Liver (tissue), 9 donors: ENCODE data around the gene ASIC2. TPM values are rescaled to one million over a fixed set of nuclear protein-coding genes. Genes with fewer than 3 reads are reported as not detected.
A peak's percentile ranks its signal among the peaks of the same experiment; 100 is the strongest.

Source experiments
- DNase-seq: peaks from one replicate; pipeline ENCODE4 v3.0.0-alpha.2; 2017; ENCODE audit warnings: low spot score
- H3K27ac ChIP-seq, 2 donors: one replicate each; pipeline ENCODE4 v1.7.0; 2013; ENCODE audit warnings: inconsistent platforms in 2 of 2, low read length in 2 of 2, control low read depth in 1 of 2, low read depth in 1 of 2, mild to moderate bottlenecking in 1 of 2
- H3K27me3 ChIP-seq, 4 donors: one replicate each; pipeline versions ENCODE4 v1.6.1 to v1.7.0; 2013; ENCODE audit warnings: low read length in 3 of 4, inconsistent platforms in 1 of 4, mild to moderate bottlenecking in 1 of 4, moderate library complexity in 1 of 4; ENCODE audit not compliant: control insufficient read depth in 4 of 4, insufficient read depth in 4 of 4
- H3K36me3 ChIP-seq, 4 donors: one replicate each; pipeline versions ENCODE4 v1.6.1 to v1.7.0; 2013; ENCODE audit warnings: low read length in 3 of 4, mild to moderate bottlenecking in 3 of 4, low read depth in 1 of 4, moderate library complexity in 1 of 4; ENCODE audit not compliant: control insufficient read depth in 4 of 4, insufficient read depth in 3 of 4
- H3K4me1 ChIP-seq, 4 donors: one replicate each; pipeline versions ENCODE4 v1.6.1 to v1.7.0; 2013; ENCODE audit warnings: low read length in 3 of 4, mild to moderate bottlenecking in 3 of 4, moderate library complexity in 1 of 4; ENCODE audit not compliant: control insufficient read depth in 4 of 4, insufficient read depth in 4 of 4
- H3K4me3 ChIP-seq, 3 donors: one replicate each; pipeline versions ENCODE4 v1.6.1 to v1.7.0; 2013; ENCODE audit warnings: low read length in 3 of 3, control low read depth in 1 of 3, low read depth in 1 of 3, mild to moderate bottlenecking in 1 of 3
- H3K9ac ChIP-seq, 2 donors: one replicate each; pipeline ENCODE4 v1.7.0; 2013; ENCODE audit warnings: low read length in 2 of 2, mild to moderate bottlenecking in 2 of 2, moderate library complexity in 2 of 2, control low read depth in 1 of 2, low read depth in 1 of 2
- H3K9me3 ChIP-seq, 4 donors: one replicate each; pipeline versions ENCODE4 v1.6.1 to v1.7.0; 2013; ENCODE audit warnings: low read length in 3 of 4; ENCODE audit not compliant: control insufficient read depth in 4 of 4
- ATF3 ChIP-seq: IDR thresholded peaks from 2 replicates; pipeline ENCODE4 v1.6.1; 2016; ENCODE audit warnings: antibody characterized with exemption
- CTCF ChIP-seq: fragments of 150-350 bp; IDR thresholded peaks from 2 replicates; pipeline ENCODE4 v1.5.1; 2017; ENCODE audit warnings: improper control_type of control experiment, low read depth, low read length; ENCODE audit not compliant: missing input control
- FOXA1 ChIP-seq: IDR thresholded peaks from 2 replicates; pipeline ENCODE4 v1.6.1; 2016; ENCODE audit warnings: antibody characterized with exemption
- FOXA2 ChIP-seq: IDR thresholded peaks from 2 replicates; pipeline ENCODE4 v1.6.1; 2016; ENCODE audit warnings: antibody characterized with exemption
- GABPA ChIP-seq, 2 donors: IDR thresholded peaks in 1 of 2; conservative IDR thresholded peaks in 1 of 2; 2 replicates each; pipeline ENCODE4 v1.6.1; 2016; ENCODE audit warnings: antibody characterized with exemption in 2 of 2, mild to moderate bottlenecking in 1 of 2, moderate library complexity in 1 of 2
- HNF4A ChIP-seq, 2 donors: conservative IDR thresholded peaks; 2 replicates each; pipeline ENCODE4 v1.6.1; 2016; ENCODE audit warnings: antibody characterized with exemption in 2 of 2, mild to moderate bottlenecking in 2 of 2
- HNF4G ChIP-seq: IDR thresholded peaks from 2 replicates; pipeline ENCODE4 v1.6.1; 2016; ENCODE audit warnings: antibody characterized with exemption
- RAD21 ChIP-seq, 2 donors: IDR thresholded peaks; 2 replicates each; pipeline ENCODE4 v1.6.1; 2016; ENCODE audit warnings: antibody characterized with exemption in 2 of 2, mild to moderate bottlenecking in 2 of 2
- REST ChIP-seq: IDR thresholded peaks from 2 replicates; pipeline ENCODE4 v1.6.1; 2016; ENCODE audit warnings: antibody characterized with exemption, mild to moderate bottlenecking
- RXRA ChIP-seq, 2 donors: IDR thresholded peaks; 2 replicates each; pipeline ENCODE4 v1.6.1; 2017 to 2018; ENCODE audit warnings: antibody characterized with exemption in 2 of 2, mild to moderate bottlenecking in 1 of 2
- SP1 ChIP-seq: IDR thresholded peaks from 2 replicates; pipeline ENCODE4 v1.6.1; 2018; ENCODE audit warnings: antibody characterized with exemption, mild to moderate bottlenecking
- TAF1 ChIP-seq: conservative IDR thresholded peaks from 2 replicates; pipeline ENCODE4 v1.6.1; 2016; ENCODE audit warnings: antibody characterized with exemption, mild to moderate bottlenecking
- ZBTB33 ChIP-seq: IDR thresholded peaks from 2 replicates; pipeline ENCODE4 v1.6.1; 2016; ENCODE audit warnings: antibody characterized with exemption
- WGBS: extraction: QIAGEN DNeasy Blood & Tissue Kit; methylation state at CpG from one replicate; pipeline ENCODE4 v1.1.7; 2013; 5-methylcytosine and 5-hydroxymethylcytosine counted together
- polyA plus RNA-seq, 2 donors: library from polyadenylated mRNA; stranded (reverse) in 1 of 2; unstranded in 1 of 2; fragments of 200-250 nt in 1 of 2; fragments of >200 nt in 1 of 2; fragmentation: Nextera tagmentation in 1 of 2; extraction: Ambion mirVana in 1 of 2; gene quantifications; one replicate each; pipeline versions ENCODE4 v1.2.1 to v1.2.3, GENCODE V29; 2013 to 2015
- total RNA-seq, 2 donors: library from RNA; depleted of rRNA; stranded (reverse); fragments of >200 nt; gene quantifications; one replicate each; pipeline ENCODE4 v1.2.3, GENCODE V29; 2014
- donor health status: healthy.
- donor health status: healthy.
- donor health status: healthy.
- donor health status: healthy.
- donor health status: healthy.

ASIC2 gene
- total and polyA plus RNA-seq, 4 donors, result under 0.01 TPM; not detected in 3

GRCh38 chr17:33055171-33055611 is 237.9 kb downstream of the ASIC2 start:
- no peak overlapping the region for H3K27ac ChIP-seq
- no peak for TF ChIP-seq RXRA (IDR thresholded peaks at IDR 0.05)
- no peak for TF ChIP-seq HNF4G
- no peak for TF ChIP-seq TAF1
- TF ChIP-seq SP1, result no peak
- H3K4me1 ChIP-seq, result no peaks in the 10 kb centered on the region
- H3K27me3 ChIP-seq, result peaks cover 0 to 3% (median 0%) of the 10 kb centered on the region in 4 donors
- H3K9me3 ChIP-seq, result no peaks in the 10 kb centered on the region
- 75% methylated on average over 9 of the region's 9 CpGs for WGBS
- H3K36me3 ChIP-seq, result no peaks in the 10 kb centered on the region
- peak; percentile 8 for DNase-seq
- no peak overlapping the region for H3K4me3 ChIP-seq
- no peak overlapping the region for H3K9ac ChIP-seq

GRCh38 chr17:33054412-33054811 is 238.7 kb downstream of the ASIC2 start:
- TF ChIP-seq RAD21 (IDR thresholded peaks at IDR 0.05), result no peak
- no peak for TF ChIP-seq FOXA1
- no peak for TF ChIP-seq ATF3
- no peak for TF ChIP-seq HNF4A (conservative IDR thresholded peaks at IDR 0.05)
- no peak for TF ChIP-seq TAF1
- TF ChIP-seq CTCF, result no peak
- Histone ChIP-seq H3K4me3 (no peak overlapping the region), H3K27ac (no peak overlapping the region)

GRCh38 chr17:33053676-33054075 is 239.4 kb downstream of the ASIC2 start:
- no peak overlapping the region for H3K9ac ChIP-seq
- no peak for DNase-seq
- H3K27me3 ChIP-seq, result peaks cover 0 to 3% (median 0%) of the 10 kb centered on the region in 4 donors
- H3K4me3 ChIP-seq, result no peak overlapping the region
- H3K27ac ChIP-seq, result no peak overlapping the region
- no peaks in the 10 kb centered on the region for H3K4me1 ChIP-seq
- H3K9me3 ChIP-seq, result no peaks in the 10 kb centered on the region
- no peaks in the 10 kb centered on the region for H3K36me3 ChIP-seq
- WGBS, result 80% methylated on average over 2 of the region's 2 CpGs
- no peak for TF ChIP-seq ZBTB33

More at GRCh38 chr17:33054412-33054811, 238.7 kb downstream of the ASIC2 start:
- no peaks in the 10 kb centered on the region for H3K9me3 ChIP-seq
- no peaks in the 10 kb centered on the region for H3K36me3 ChIP-seq
- no peak overlapping the region for H3K9ac ChIP-seq
- H3K27me3 ChIP-seq, result peaks cover 0 to 3% (median 0%) of the 10 kb centered on the region in 4 donors
- WGBS, result 79% methylated on average over 5 of the region's 5 CpGs
- H3K4me1 ChIP-seq, result no peaks in the 10 kb centered on the region
- DNase-seq, result no peak

GRCh38 chr17:33052856-33053255 is 240.2 kb downstream of the ASIC2 start:
- Histone ChIP-seq H3K27ac (no peak overlapping the region), H3K4me1 (no peaks in the 10 kb centered on the region), H3K9ac (no peak overlapping the region), H3K9me3 (no peaks in the 10 kb centered on the region), H3K36me3 (no peaks in the 10 kb centered on the region), H3K4me3 (no peak overlapping the region), H3K27me3 (peaks cover 0 to 3% (median 0%) of the 10 kb centered on the region in 4 donors)
- peak; percentile 3 for DNase-seq
- 85% methylated on average over 4 of the region's 4 CpGs for WGBS
- TF ChIP-seq CTCF (no peak), RAD21 (IDR thresholded peaks at IDR 0.05) (no peak), FOXA1 (no peak), RXRA (IDR thresholded peaks at IDR 0.05) (no peak), REST (no peak), GABPA (IDR thresholded peaks at IDR 0.05 in 1 of 2, conservative IDR thresholded peaks at IDR 0.05 in 1 of 2) (no peak), FOXA2 (no peak)
